Measurements from ENCODE around the gene FHAD1. TPM values are rescaled to one million over a fixed set of nuclear protein-coding genes. Genes with fewer than 3 reads are reported as not detected.

Gene FHAD1
- total RNA-seq, 4 donors from 2014 or later: 1.6 TPM; not detected in 3

DNA sequence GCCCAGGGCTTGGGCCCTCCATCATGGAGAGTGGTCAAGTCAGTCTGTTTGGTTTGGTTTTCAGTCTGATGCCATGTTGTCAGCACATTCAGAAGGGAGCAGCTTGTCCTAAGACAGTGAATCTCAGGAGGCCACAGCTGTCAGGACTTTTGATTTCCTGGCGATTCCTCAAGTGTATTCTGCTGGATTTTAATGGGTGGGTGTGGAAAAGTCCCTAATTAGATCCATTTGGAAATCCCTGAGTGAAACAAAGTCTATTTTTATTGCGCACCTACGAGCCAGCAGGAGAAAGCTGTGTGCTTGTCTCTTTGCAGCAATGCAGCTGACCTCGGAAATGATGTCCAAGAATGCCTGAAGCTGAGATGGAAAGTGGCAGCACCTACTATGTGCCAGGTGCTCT, 21.6 kb upstream of the FHAD1 start:
- no peak overlapping the region for H3K4me3 ChIP-seq
- no peak for TF ChIP-seq POLR2A (IDR thresholded peaks at IDR 0.05)
- no peak for TF ChIP-seq POLR2AphosphoS5 (IDR thresholded peaks at IDR 0.05)
- no peak for TF ChIP-seq EP300 (IDR thresholded peaks at IDR 0.05)
- TF ChIP-seq CTCF (IDR thresholded peaks at IDR 0.05): no peak
- H3K27ac ChIP-seq: no peak overlapping the region
- no peaks in the 10 kb centered on the region for H3K9me3 ChIP-seq
- no peaks in the 10 kb centered on the region for H3K27me3 ChIP-seq
- no peak for DNase-seq (ENCODE audit: low spot score in 2 of 2)
- WGBS: 39% methylated on average over 4 of the region's 4 CpGs
- H3K4me1 ChIP-seq: peaks cover 10% of the 10 kb centered on the region
- no peaks in the 10 kb centered on the region for H3K36me3 ChIP-seq

DNA sequence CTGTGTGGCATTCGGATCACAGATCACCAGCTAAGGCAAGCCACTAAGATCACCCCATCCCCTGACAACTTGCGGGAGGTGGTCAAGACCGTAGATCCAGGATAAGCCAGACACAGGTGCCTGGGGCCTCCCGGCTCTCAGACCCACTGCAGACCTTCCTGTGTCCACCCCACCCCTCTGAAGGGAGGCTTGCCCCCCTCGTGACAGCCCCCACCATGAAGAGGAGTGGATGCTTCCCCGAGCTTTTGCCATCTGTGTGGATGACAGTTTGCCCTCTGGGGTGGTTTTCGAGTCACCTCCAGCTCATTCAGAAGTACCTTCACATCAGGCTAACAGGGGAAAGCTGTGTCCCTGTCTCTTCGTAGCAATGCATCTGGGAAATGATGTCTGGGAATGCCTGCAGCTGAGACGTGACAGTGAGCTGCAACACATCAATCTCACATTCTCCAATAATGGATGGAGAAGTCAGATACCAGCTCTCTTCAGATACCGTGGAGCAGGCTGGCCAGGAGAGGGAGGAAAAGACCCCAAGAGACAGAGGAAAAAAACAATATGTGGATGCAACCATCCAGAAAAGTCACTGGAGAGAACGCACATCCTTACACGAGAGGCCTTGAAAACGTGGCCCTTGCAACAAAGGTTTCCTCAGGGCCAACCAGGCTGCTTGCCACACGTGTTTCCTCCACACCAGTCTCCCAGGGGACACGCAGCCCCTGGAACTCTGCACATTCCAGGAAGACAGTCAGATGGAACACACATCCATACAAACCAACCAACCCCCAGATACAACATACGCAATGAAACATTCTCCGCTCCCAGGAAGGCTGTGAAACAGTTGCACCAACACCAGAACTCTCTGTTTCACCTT, 20.4 kb upstream of the FHAD1 start:
- H3K4me3 ChIP-seq: no peak overlapping the region
- peaks cover 10% of the 10 kb centered on the region for H3K4me1 ChIP-seq
- WGBS: 84% methylated on average over 16 of the region's 17 CpGs
- H3K27me3 ChIP-seq: no peaks in the 10 kb centered on the region
- H3K27ac ChIP-seq: no peak overlapping the region
- DNase-seq (ENCODE audit: low spot score in 2 of 2): no peak
- H3K9me3 ChIP-seq: no peaks in the 10 kb centered on the region
- H3K36me3 ChIP-seq: no peaks in the 10 kb centered on the region
- TF ChIP-seq POLR2A (IDR thresholded peaks at IDR 0.05) (no peak), CTCF (IDR thresholded peaks at IDR 0.05) (no peak), EP300 (IDR thresholded peaks at IDR 0.05) (no peak)

DNA sequence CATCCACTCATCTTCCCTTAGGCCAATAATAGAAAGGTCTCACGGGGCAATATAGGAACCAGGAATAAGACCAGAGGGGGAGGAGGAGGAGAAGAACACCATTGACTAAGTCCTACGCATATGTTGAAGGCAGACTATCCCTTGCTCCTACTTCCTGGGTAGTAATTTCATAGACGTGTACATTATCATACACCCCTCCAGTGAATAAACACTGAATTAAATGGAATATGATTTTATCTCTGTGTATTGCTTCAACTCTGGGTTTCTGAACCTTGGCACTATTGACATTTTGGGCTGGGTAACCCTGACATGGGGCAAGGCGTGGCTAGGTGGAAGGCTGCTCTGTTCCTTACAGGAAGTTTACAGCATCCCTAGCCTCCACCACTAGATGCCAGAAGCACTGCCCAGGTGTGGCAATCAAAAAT, 17.3 kb upstream of the FHAD1 start:
- Histone ChIP-seq H3K36me3 (no peaks in the 10 kb centered on the region), H3K4me3 (no peak overlapping the region), H3K4me1 (peaks cover 7% of the 10 kb centered on the region), H3K9me3 (no peaks in the 10 kb centered on the region), H3K27me3 (no peaks in the 10 kb centered on the region), H3K27ac (no peak overlapping the region)
- TF ChIP-seq CTCF (IDR thresholded peaks at IDR 0.05) (no peak), POLR2A (IDR thresholded peaks at IDR 0.05) (no peak)
- 55% methylated on average over 4 of the region's 4 CpGs for WGBS
- no peak for DNase-seq (ENCODE audit: low spot score in 2 of 2)

- no peak for DNase-seq (ENCODE audit: low spot score in 2 of 2)
- Histone ChIP-seq H3K27me3 (no peaks in the 10 kb centered on the region), H3K27ac (no peak overlapping the region), H3K36me3 (no peaks in the 10 kb centered on the region), H3K4me3 (no peak overlapping the region), H3K9me3 (no peaks in the 10 kb centered on the region), H3K4me1 (no peaks in the 10 kb centered on the region)
- no peak for TF ChIP-seq CTCF (IDR thresholded peaks at IDR 0.05)
- no peak for TF ChIP-seq EP300 (IDR thresholded peaks at IDR 0.05)
- no peak for TF ChIP-seq POLR2AphosphoS5 (IDR thresholded peaks at IDR 0.05)
- WGBS: 85% methylated on average over 5 of the region's 5 CpGs
These were observed 15.3 kb upstream of the FHAD1 start for GRCh38 chr1:15231714-15232201.

GRCh38 chr1:15233689-15234088, 13.3 kb upstream of the FHAD1 start:
- TF ChIP-seq EP300 (IDR thresholded peaks at IDR 0.05): no peak
- no peak for TF ChIP-seq CTCF (IDR thresholded peaks at IDR 0.05)
- no peak for TF ChIP-seq POLR2A (IDR thresholded peaks at IDR 0.05)
- TF ChIP-seq POLR2AphosphoS5 (IDR thresholded peaks at IDR 0.05): no peak
- H3K9me3 ChIP-seq: no peaks in the 10 kb centered on the region
- DNase-seq (ENCODE audit: low spot score in 2 of 2): no peak
- no peaks in the 10 kb centered on the region for H3K27me3 ChIP-seq
- H3K36me3 ChIP-seq: no peaks in the 10 kb centered on the region
- H3K4me1 ChIP-seq: no peaks in the 10 kb centered on the region
- H3K4me3 ChIP-seq: no peak overlapping the region
- no peak overlapping the region for H3K27ac ChIP-seq
